CD14-positive monocyte (primary cell): Measurements from ENCODE around the gene XDH. TPM values are rescaled to one million over a fixed set of nuclear protein-coding genes. Genes with fewer than 3 reads are reported as not detected.

Experiments used
- DNase-seq, 3 donors: peaks; one replicate each; pipeline ENCODE4 v3.0.0-alpha.2; 2011 to 2022
- H2AFZ ChIP-seq: 2 replicates; pipeline ENCODE4 v1.6.0; 2012; ENCODE audit warnings: mild to moderate bottlenecking, low read depth, low read length, inconsistent platforms; ENCODE audit not compliant: insufficient read depth, poor library complexity, severe bottlenecking
- H3K27ac ChIP-seq, 2 donors: 1 replicate in 1 of 2; 2 replicates in 1 of 2; pipeline ENCODE4 v1.5.1; 2012 to 2013; ENCODE audit warnings: low read length in 2 of 2, control low read depth in 1 of 2, inconsistent platforms in 1 of 2, low read depth in 1 of 2, mild to moderate bottlenecking in 1 of 2
- H3K27me3 ChIP-seq, 2 donors: one replicate each; pipeline versions ENCODE4 v1.6.0 to v1.6.1; 2011 to 2013; ENCODE audit warnings: low read length in 2 of 2; ENCODE audit not compliant: control insufficient read depth in 2 of 2, insufficient read depth in 2 of 2
- H3K36me3 ChIP-seq, 2 donors: replicated peaks in 1 of 2; 1 replicate in 1 of 2; 2 replicates in 1 of 2; pipeline versions ENCODE4 v1.5.1 to v1.6.1; 2012 to 2013; ENCODE audit warnings: low read length in 2 of 2, control low read depth in 1 of 2, inconsistent platforms in 1 of 2, mild to moderate bottlenecking in 1 of 2; ENCODE audit not compliant: insufficient read depth in 2 of 2, control insufficient read depth in 1 of 2
- H3K4me1 ChIP-seq, 2 donors: 1 replicate in 1 of 2; 2 replicates in 1 of 2; pipeline versions ENCODE4 v1.5.1 to v1.6.1; 2012 to 2013; ENCODE audit warnings: low read length in 2 of 2, control low read depth in 1 of 2, inconsistent platforms in 1 of 2, mild to moderate bottlenecking in 1 of 2, moderate library complexity in 1 of 2; ENCODE audit not compliant: insufficient read depth in 2 of 2, control insufficient read depth in 1 of 2
- H3K4me2 ChIP-seq: replicated peaks from 2 replicates; pipeline ENCODE3; 2012; ENCODE audit warnings: low read length, moderate library complexity, mild to moderate bottlenecking; ENCODE audit not compliant: poor library complexity, severe bottlenecking; ENCODE audit errors: extremely low read depth
- H3K4me3 ChIP-seq, 3 experiments: fragments of 200-600 bp in 1 of 3; sonication (generic) in 1 of 3; replicated peaks in 1 of 3; 1 replicate in 2 of 3; 2 replicates in 1 of 3; pipeline ENCODE4 v1.5.1; 2011 to 2013; ENCODE audit warnings: low read length in 3 of 3, mild to moderate bottlenecking in 3 of 3, control low read depth in 2 of 3, low read depth in 2 of 3, inconsistent platforms in 1 of 3, moderate library complexity in 1 of 3
- H3K79me2 ChIP-seq: 2 replicates; pipeline ENCODE4 v1.6.0; 2012; ENCODE audit warnings: mild to moderate bottlenecking, control low read depth, inconsistent platforms, low read length, moderate library complexity; ENCODE audit not compliant: insufficient read depth
- H3K9ac ChIP-seq: 2 replicates; pipeline ENCODE4 v1.6.0; 2017; ENCODE audit warnings: low read length, mild to moderate bottlenecking; ENCODE audit not compliant: insufficient read depth, poor library complexity, severe bottlenecking
- H3K9me3 ChIP-seq, 2 donors: replicated peaks in 1 of 2; 1 replicate in 1 of 2; 2 replicates in 1 of 2; pipeline versions ENCODE4 v1.5.1 to v1.6.1; 2012 to 2013; ENCODE audit warnings: low read length in 2 of 2, control low read depth in 1 of 2; ENCODE audit not compliant: control insufficient read depth in 1 of 2, insufficient read depth in 1 of 2
- H4K20me1 ChIP-seq: 2 replicates; pipeline ENCODE4 v1.6.0; 2012; ENCODE audit warnings: mild to moderate bottlenecking, low read length, control low read depth, moderate library complexity; ENCODE audit not compliant: insufficient read depth
- H3K27ac Mint-ChIP-seq, 7 donors: one replicate each; pipeline ENCODE4 v1.8.0; 2020; ENCODE audit warnings: mild to moderate bottlenecking in 7 of 7, mixed read lengths in 7 of 7, moderate library complexity in 6 of 7, inconsistent platforms in 2 of 7
- H3K27me3 Mint-ChIP-seq, 3 donors: one replicate each; pipeline ENCODE4 v1.8.0; 2021 to 2022; ENCODE audit warnings: low read depth in 3 of 3, mild to moderate bottlenecking in 3 of 3, mixed read lengths in 3 of 3, moderate library complexity in 3 of 3, inconsistent platforms in 1 of 3
- H3K36me3 Mint-ChIP-seq, 2 donors: one replicate each; pipeline ENCODE4 v1.8.0; 2020; ENCODE audit warnings: mixed read lengths in 2 of 2, inconsistent platforms in 1 of 2, mild to moderate bottlenecking in 1 of 2
- H3K4me1 Mint-ChIP-seq: one replicate; pipeline ENCODE4 v1.8.0; 2020; ENCODE audit warnings: mild to moderate bottlenecking, mixed read lengths
- H3K4me3 Mint-ChIP-seq, 2 donors: one replicate each; pipeline ENCODE4 v1.8.0; 2020; ENCODE audit warnings: mild to moderate bottlenecking in 2 of 2, mixed read lengths in 2 of 2, moderate library complexity in 1 of 2
- H3K9me3 Mint-ChIP-seq, 7 donors: one replicate each; pipeline ENCODE4 v1.8.0; 2020 to 2022; ENCODE audit warnings: mixed read lengths in 7 of 7, mild to moderate bottlenecking in 6 of 7, moderate library complexity in 6 of 7, inconsistent platforms in 2 of 7
- CTCF ChIP-seq: fragments of 200-600 bp; IDR thresholded peaks from one replicate; pipeline ENCODE4 v1.8.0; 2022; ENCODE audit warnings: antibody characterized with exemption, mild to moderate bottlenecking
- WGBS: methylation state at CpG from one replicate; pipeline ENCODE4 v1.1.5; 2013; ENCODE audit warnings: missing lambda C conversion rate; ENCODE audit not compliant: insufficient coverage; 5-methylcytosine and 5-hydroxymethylcytosine counted together
- intact Hi-C, 2 donors: fragments of 100-400 bp; cut with micrococcal nuclease; formaldehyde crosslinking; loops; one replicate each; pipeline versions ENCODE4 v1.15.0 to v1.15.1; 2023
- polyA plus RNA-seq, 3 donors: library from polyadenylated mRNA; depleted of rRNA in 1 of 3; unstranded in 2 of 3; stranded (reverse) in 1 of 3; fragments of 300-500 nt in 2 of 3; fragments of >200 nt in 1 of 3; fragmentation: Illumina TruSeq in 2 of 3; gene quantifications; 1 replicate in 2 of 3; 2 replicates in 1 of 3; pipeline ENCODE4 v1.2.3, GENCODE V29; 2012 to 2021

Gene XDH
- polyA plus RNA-seq, 3 donors, result not detected

GRCh38 chr2:31380243-31380642 lies 34.3 kb downstream of the XDH start:
- peaks cover 39% of the 10 kb centered on the region for H3K4me1 Mint-ChIP-seq
- Histone ChIP-seq H3K27ac (no peak overlapping the region), H3K79me2 (no peaks in the 10 kb centered on the region), H3K4me3 (no peak overlapping the region), H3K4me1 (peaks cover 28 to 38% of the 10 kb centered on the region in 2 donors), H3K36me3 (no peaks in the 10 kb centered on the region), H2AFZ (no peak overlapping the region), H3K27me3 (no peaks in the 10 kb centered on the region), H3K9ac (no peak overlapping the region), H4K20me1 (no peaks in the 10 kb centered on the region), H3K4me2 (no peak overlapping the region), H3K9me3 (no peaks in the 10 kb centered on the region)
- no peaks in the 10 kb centered on the region for H3K36me3 Mint-ChIP-seq
- H3K27ac Mint-ChIP-seq, result no peak overlapping the region
- intact Hi-C loops, result no loop called here
- H3K27me3 Mint-ChIP-seq, result peaks cover 1 to 8% (median 7%) of the 10 kb centered on the region in 3 donors
- peaks cover 0 to 6% (median 0%) of the 10 kb centered on the region in 7 donors for H3K9me3 Mint-ChIP-seq
- no peak for TF ChIP-seq CTCF
- DNase-seq, result no peak
- 89% methylated on average over 3 of the region's 3 CpGs for WGBS
- no peak overlapping the region for H3K4me3 Mint-ChIP-seq

- H3K9ac ChIP-seq, result no peak overlapping the region
- peaks cover 34% of the 10 kb centered on the region for H3K4me1 Mint-ChIP-seq
- WGBS, result no CpG with 5 or more reads among the region's 1 CpG
- H3K79me2 ChIP-seq, result no peaks in the 10 kb centered on the region
- no peak for TF ChIP-seq CTCF
- H3K27me3 ChIP-seq, result no peaks in the 10 kb centered on the region
- no peaks in the 10 kb centered on the region for H3K36me3 Mint-ChIP-seq
- H3K36me3 ChIP-seq, result no peaks in the 10 kb centered on the region
- no peak overlapping the region for H3K4me3 Mint-ChIP-seq
- H3K4me1 ChIP-seq, result peaks cover 23 to 33% of the 10 kb centered on the region in 2 donors
- H2AFZ ChIP-seq, result no peak overlapping the region
- DNase-seq, result no peak
- H3K9me3 Mint-ChIP-seq, result peaks cover 0 to 6% (median 0%) of the 10 kb centered on the region in 7 donors
- H3K4me3 ChIP-seq, result no peak overlapping the region
- H3K27ac Mint-ChIP-seq, result no peak overlapping the region
- no peak overlapping the region for H3K4me2 ChIP-seq
- H3K9me3 ChIP-seq, result no peaks in the 10 kb centered on the region
- intact Hi-C loops, result no loop called here
- no peaks in the 10 kb centered on the region for H4K20me1 ChIP-seq
- H3K27me3 Mint-ChIP-seq, result peaks cover 4 to 11% (median 9%) of the 10 kb centered on the region in 3 donors
- H3K27ac ChIP-seq, result no peak overlapping the region
Observed at GRCh38 chr2:31379747-31380146, 34.8 kb downstream of the XDH start.
